AG10803 (cell line): ENCODE results near the gene ZNF664.

ENCODE experiments used
- DNase-seq: peaks from one replicate; pipeline ENCODE4 v3.0.0; 2010; ENCODE audit warnings: low read depth
- H3K4me3 ChIP-seq: 2 replicates; pipeline ENCODE4 v1.5.1; 2011; ENCODE audit warnings: mild to moderate bottlenecking, low read length, control low read depth
- TF ChIP-seq, protein P1 (sequence below): conservative IDR thresholded peaks from 2 replicates; pipeline ENCODE4 v1.5.1; 2011; ENCODE audit warnings: mild to moderate bottlenecking, low read length, control low read depth, inconsistent platforms

Gene ZNF664

DNA sequence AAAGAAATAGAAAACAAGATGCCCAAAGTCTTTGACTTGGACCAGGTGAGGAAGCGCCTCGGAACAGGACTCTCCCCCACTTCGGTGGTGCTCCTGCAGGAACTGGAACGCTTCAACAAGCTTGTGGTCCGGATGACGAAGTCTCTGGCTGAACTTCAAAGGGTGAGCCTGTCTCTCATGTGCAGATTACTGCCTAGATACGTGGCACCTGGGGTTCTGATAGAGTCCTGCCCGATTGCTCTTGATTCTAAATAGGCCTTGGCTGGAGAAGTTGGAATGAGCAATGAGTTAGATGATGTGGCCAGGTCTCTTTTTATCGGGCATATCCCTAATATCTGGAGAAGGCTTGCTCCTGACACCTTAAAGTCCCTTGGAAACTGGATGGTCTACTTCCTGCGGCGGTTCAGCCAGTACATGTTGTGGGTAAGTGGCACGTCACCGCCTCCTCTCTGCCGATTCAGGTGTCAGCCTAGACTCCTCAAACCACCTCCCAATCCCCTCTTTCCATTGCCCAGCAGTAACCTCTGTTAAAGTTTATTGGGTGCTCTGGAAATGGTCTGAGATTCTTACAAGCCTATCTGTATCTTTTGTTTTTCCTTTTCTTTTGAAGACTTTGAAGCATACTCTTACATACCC is 41.2 kb upstream of the ZNF664 start:
- H3K4me3 ChIP-seq: no peak overlapping the region
- DNase-seq: no peak
- TF ChIP-seq, protein P1, sequence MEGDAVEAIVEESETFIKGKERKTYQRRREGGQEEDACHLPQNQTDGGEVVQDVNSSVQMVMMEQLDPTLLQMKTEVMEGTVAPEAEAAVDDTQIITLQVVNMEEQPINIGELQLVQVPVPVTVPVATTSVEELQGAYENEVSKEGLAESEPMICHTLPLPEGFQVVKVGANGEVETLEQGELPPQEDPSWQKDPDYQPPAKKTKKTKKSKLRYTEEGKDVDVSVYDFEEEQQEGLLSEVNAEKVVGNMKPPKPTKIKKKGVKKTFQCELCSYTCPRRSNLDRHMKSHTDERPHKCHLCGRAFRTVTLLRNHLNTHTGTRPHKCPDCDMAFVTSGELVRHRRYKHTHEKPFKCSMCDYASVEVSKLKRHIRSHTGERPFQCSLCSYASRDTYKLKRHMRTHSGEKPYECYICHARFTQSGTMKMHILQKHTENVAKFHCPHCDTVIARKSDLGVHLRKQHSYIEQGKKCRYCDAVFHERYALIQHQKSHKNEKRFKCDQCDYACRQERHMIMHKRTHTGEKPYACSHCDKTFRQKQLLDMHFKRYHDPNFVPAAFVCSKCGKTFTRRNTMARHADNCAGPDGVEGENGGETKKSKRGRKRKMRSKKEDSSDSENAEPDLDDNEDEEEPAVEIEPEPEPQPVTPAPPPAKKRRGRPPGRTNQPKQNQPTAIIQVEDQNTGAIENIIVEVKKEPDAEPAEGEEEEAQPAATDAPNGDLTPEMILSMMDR: no peak

DNA sequence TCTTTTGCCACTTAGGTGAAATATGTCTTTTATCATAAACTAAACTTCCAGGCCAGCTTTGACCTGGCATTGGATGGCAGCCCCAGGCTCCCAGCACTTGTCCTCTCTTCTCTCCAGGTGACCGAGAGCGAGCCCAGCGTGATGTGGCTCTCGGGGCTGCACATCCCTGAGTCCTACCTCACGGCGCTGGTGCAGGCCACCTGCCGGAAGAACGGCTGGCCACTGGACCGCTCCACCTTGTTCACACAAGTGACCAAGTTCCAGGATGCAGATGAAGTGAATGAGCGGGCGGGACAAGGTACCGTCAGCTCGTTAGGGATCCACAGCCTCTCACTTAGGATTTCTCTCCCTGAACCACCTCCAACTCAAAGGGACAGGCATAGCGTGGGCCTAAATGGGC is 39.8 kb upstream of the ZNF664 start:
- no peak overlapping the region for H3K4me3 ChIP-seq
- TF ChIP-seq, protein P1: no peak
- no peak for DNase-seq

DNA sequence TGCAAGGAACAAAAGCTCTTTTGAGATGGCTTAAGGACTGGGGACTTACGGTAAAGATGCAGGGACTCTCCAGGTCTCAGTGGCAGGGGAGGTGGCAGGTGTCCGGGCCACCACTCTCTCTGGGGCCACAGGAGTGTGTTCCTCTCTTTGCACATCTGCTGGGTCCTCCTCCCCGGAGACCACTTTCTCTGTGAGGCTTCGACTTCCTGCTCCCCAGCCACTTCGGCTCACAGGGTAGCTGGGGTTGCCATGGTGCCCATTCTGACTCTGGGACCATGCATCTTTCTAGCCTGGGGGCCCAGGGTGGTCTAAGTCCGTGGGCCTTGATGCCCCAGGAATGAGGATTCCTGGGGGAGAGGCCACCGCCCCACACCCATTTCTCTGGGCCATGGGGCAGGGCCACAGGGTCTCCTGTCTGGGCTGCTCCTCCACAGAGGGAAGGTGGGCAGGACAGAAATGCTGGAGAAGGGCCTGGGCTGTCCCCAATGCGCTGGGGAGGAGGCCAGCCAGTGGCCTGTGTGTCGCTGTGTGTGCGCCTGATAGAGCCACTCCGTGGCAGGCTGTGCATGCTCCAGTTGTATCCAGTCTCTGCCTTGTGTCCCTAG is 38.9 kb upstream of the ZNF664 start:
- DNase-seq: no peak
- H3K4me3 ChIP-seq: no peak overlapping the region
- TF ChIP-seq, protein P1: no peak

DNA sequence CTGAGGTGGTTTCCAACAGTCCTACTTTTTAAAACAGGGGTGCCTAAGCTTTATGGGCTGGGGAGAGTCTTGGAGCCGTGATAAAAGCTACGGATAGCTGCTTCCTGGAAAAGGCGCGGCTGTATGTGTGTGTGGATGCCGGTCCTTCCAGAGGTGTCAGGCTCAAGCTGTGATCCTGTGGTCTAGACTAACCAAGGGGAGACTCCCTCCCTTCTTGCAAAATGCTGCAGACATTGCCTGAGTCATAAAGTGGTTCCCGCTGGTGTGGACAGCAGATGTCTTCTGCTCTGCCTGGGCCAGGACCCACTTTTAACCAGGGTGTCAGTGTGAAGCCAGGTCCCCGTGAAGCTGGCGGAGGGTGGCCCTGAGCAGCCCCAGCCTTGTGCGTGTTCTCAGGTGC is 38.2 kb upstream of the ZNF664 start:
- H3K4me3 ChIP-seq: no peak overlapping the region
- DNase-seq: peak; percentile 76
- TF ChIP-seq, protein P1: no peak

DNA sequence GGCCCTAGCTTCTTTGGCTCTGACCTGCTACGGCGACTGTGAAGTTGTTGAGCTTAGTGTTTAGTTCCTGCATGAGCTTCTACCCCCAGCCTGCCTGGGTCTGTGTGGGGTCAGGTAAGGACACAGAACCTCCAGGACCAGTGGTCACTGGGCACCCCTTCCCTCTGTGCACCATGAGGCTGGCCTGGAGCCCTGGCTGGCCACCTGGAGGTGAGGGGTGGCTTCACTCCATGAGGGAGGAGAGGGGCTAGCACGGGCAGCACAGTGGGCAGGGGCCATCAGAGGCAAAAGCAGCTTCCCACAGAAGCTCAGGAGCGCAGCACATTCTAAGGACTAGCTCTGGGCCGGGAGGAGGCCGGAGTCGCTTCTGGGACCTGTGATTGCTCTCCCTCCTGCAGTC is 37.1 kb upstream of the ZNF664 start:
- DNase-seq: no peak
- no peak overlapping the region for H3K4me3 ChIP-seq
- TF ChIP-seq, protein P1: no peak

DNA sequence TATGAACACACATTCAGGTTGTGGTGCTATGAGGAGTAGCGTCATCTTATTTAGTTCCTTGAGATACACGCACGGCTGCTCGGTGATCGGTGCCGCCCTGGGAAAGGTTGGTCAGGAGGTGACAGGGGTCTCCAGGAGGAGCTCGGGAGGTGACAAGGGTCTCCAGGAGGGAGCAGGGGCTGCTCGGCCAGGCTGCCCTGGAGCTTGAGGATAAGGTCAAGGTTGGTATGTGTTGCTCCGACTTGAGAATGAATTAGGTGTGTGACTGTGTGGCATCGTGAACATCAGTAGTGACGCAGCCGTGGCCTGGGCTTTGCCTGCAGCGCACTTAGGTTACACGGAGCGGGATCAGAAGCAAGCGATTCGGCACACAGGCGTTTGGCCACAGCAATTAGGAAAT is 36.5 kb upstream of the ZNF664 start:
- DNase-seq: no peak
- H3K4me3 ChIP-seq: no peak overlapping the region
- TF ChIP-seq, protein P1: no peak
